ENCODE measurements around the gene GIMAP4. TPM values are rescaled to one million over a fixed set of nuclear protein-coding genes. Genes with fewer than 3 reads are reported as not detected.

Gene GIMAP4
- total RNA-seq, 1 donor from 2014 or later = not detected

- Mint-ChIP-seq H3K27me3 (ENCODE audit: low read depth) (peaks cover 16% of the 10 kb centered on the region), H3K4me3 (no peak overlapping the region), H3K36me3 (ENCODE audit: low read depth) (no peaks in the 10 kb centered on the region), H3K9me3 (peaks cover 12% of the 10 kb centered on the region), H3K4me1 (no peaks in the 10 kb centered on the region), H3K27ac (ENCODE audit: unreplicated experiment) (no peak overlapping the region)
- no peak for DNase-seq (ENCODE audit: low read depth, low spot score)
- no peak for TF ChIP-seq CTCF (conservative IDR thresholded peaks at IDR 0.05)
These were observed 3.2 kb upstream of the GIMAP4 start for GRCh38 chr7:150564006-150564405.

GRCh38 chr7:150564566-150564965 is 2.6 kb upstream of the GIMAP4 start:
- Mint-ChIP-seq H3K4me3 (no peak overlapping the region), H3K36me3 (ENCODE audit: low read depth) (no peaks in the 10 kb centered on the region), H3K4me1 (no peaks in the 10 kb centered on the region), H3K9me3 (peaks cover 10% of the 10 kb centered on the region), H3K27me3 (ENCODE audit: low read depth) (peaks cover 16% of the 10 kb centered on the region), H3K27ac (ENCODE audit: unreplicated experiment) (no peak overlapping the region)
- no peak for TF ChIP-seq CTCF (conservative IDR thresholded peaks at IDR 0.05)
- DNase-seq (ENCODE audit: low read depth, low spot score) = no peak

DNA sequence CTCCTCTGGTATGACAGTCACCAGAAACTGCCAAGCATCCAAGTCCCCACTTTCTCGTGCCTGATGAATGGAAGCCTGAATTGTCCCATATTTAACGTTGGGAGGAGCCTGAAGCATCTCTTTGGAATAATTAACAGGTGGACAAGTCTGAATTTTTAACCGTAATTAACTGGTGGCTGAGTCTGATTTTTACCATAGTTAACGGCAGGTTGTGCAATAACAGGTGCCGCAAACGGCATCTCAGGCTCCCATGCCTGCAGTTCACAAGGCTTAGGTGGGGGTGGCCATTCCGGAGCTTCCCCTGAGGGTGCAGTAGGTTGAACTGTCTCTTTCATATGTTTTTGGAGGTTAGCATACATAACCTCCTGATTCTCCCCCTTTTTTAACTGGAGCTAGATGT is 2.0 kb upstream of the GIMAP4 start:
- H3K36me3 Mint-ChIP-seq (ENCODE audit: low read depth) = no peaks in the 10 kb centered on the region
- peaks cover 6% of the 10 kb centered on the region for H3K9me3 Mint-ChIP-seq
- DNase-seq (ENCODE audit: low read depth, low spot score) = no peak
- peaks cover 16% of the 10 kb centered on the region for H3K27me3 Mint-ChIP-seq (ENCODE audit: low read depth)
- H3K4me1 Mint-ChIP-seq = no peaks in the 10 kb centered on the region
- no peak for TF ChIP-seq CTCF (conservative IDR thresholded peaks at IDR 0.05)
- H3K27ac Mint-ChIP-seq (ENCODE audit: unreplicated experiment) = no peak overlapping the region
- H3K4me3 Mint-ChIP-seq = no peak overlapping the region

GRCh38 chr7:150566123-150566522 is 1.1 kb upstream of the GIMAP4 start:
- H3K4me1 Mint-ChIP-seq = no peaks in the 10 kb centered on the region
- no peak for DNase-seq (ENCODE audit: low read depth, low spot score)
- H3K36me3 Mint-ChIP-seq (ENCODE audit: low read depth) = no peaks in the 10 kb centered on the region
- no peak overlapping the region for H3K4me3 Mint-ChIP-seq
- no peak overlapping the region for H3K27ac Mint-ChIP-seq (ENCODE audit: unreplicated experiment)
- peaks cover under 1% of the 10 kb centered on the region for H3K9me3 Mint-ChIP-seq
- H3K27me3 Mint-ChIP-seq (ENCODE audit: low read depth) = peaks cover 13% of the 10 kb centered on the region
- TF ChIP-seq CTCF (conservative IDR thresholded peaks at IDR 0.05) = no peak

DNA sequence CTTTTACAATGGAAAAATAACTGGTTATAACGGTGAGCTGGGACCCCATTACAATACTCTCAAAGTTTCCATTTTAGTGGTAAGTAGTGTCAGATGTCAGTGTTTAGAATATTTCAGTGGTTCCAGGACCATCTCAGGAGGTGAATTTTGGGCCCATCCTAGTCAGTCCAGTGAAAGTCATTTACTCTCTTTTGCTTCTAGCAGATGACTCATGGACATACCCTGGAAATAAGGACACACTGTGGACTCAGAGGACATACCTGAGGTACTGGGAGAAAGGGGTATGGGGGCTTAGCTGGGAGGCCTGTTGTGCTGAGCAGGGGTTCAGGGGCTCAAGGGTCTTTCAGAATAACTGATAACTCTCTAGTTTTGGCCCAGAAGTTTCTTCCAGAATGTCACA is 618 bp upstream of the GIMAP4 start:
- Mint-ChIP-seq H3K9me3 (no peaks in the 10 kb centered on the region), H3K27ac (ENCODE audit: unreplicated experiment) (no peak overlapping the region), H3K27me3 (ENCODE audit: low read depth) (peaks cover 12% of the 10 kb centered on the region), H3K36me3 (ENCODE audit: low read depth) (no peaks in the 10 kb centered on the region), H3K4me3 (no peak overlapping the region), H3K4me1 (no peaks in the 10 kb centered on the region)
- no peak for DNase-seq (ENCODE audit: low read depth, low spot score)
- no peak for TF ChIP-seq CTCF (conservative IDR thresholded peaks at IDR 0.05)

DNA sequence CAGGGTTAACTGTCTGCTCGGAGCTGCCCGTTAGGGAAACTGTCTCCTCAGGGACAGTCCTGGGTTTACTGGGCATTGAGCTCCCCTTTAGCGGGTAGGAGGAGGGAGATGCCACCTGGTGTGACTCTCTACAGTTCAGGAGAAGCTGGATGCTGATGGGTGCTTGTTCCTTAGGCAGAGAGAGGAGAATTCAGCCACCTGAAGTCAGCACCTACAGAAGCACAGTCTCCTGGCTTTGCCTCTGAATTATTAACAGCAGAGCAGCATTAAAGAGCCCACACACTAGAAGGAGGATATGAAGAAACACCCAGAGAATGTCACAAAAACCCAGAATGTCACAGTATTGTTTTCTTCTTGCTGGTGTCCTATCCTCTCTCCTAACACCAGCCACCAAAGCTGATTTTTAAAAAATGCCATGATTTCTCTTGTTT is 696 bp downstream of the GIMAP4 start:
- Mint-ChIP-seq H3K27me3 (ENCODE audit: low read depth) (peaks cover 12% of the 10 kb centered on the region), H3K27ac (ENCODE audit: unreplicated experiment) (no peak overlapping the region), H3K9me3 (peaks cover 4% of the 10 kb centered on the region), H3K4me3 (no peak overlapping the region), H3K36me3 (ENCODE audit: low read depth) (no peaks in the 10 kb centered on the region), H3K4me1 (no peaks in the 10 kb centered on the region)
- TF ChIP-seq CTCF (conservative IDR thresholded peaks at IDR 0.05) = no peak
- no peak for DNase-seq (ENCODE audit: low read depth, low spot score)
